HG03439 (cell line): ENCODE results near the gene AP1AR.
"Not testable (repeated sequence)": the region's sequence is repeated elsewhere in the genome, so short reads cannot be mapped to it uniquely, and the experiment has no call there.

Experiments used
- ATAC-seq: cut with Tn5 transposase; IDR thresholded peaks from one replicate; pipeline ENCODE4 v1.9.1; 2021; ENCODE audit warnings: mild to moderate bottlenecking, moderate library complexity; ENCODE audit not compliant: unreplicated experiment

The AP1AR gene

GRCh38 chr4:112231779-112232713 lies at the start of gene AP1AR:
AP1AR (plus strand) TSS chr4:112231787; CDS start chr4:112232092, 305 bp downstream.
- ATAC-seq = peak; percentile 74

DNA sequence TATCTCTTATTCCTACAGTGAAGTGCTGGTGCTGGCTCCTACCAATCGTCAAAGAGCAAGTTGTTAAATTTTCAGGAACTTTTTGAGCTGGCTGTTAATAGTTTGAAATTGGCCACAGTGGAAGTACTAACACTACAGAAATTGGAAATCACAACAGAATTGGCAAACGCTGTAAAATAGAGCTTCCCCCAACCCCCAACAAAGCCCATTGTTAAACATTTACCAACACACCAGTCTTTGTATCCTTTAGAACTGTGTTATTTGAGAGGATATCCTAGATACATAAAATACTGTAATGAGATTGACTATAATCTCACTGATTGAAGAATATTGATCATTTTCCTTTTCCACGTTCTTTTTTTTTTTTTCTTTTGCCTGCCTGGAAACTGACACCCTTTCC lies 49.0 kb upstream of the AP1AR start:
- ATAC-seq = no peak

GRCh38 chr4:112183252-112183651 lies 48.3 kb upstream of the AP1AR start:
- no peak for ATAC-seq

- ATAC-seq = no peak
Observed at GRCh38 chr4:112184438-112184837, 47.1 kb upstream of the AP1AR start.

DNA sequence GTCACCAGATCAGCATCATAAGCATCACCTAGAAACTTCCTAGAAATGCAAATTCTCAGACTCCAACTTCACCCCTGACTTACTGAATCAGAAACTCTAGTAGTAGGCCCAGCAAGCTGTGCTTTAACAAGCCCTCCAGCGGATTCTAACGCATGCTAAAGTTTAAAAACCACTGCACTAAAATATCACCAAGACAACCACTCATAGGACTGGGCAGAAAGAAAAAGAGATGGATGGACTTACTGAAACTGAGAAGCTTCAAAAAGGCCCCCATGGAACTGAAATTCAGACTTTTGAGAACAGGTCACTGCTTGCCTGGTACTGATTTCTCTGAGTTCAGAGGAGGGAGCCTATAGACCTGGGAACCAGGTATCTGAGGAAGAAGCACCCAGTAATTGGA lies 46.3 kb upstream of the AP1AR start:
- peak; percentile 75 for ATAC-seq

DNA sequence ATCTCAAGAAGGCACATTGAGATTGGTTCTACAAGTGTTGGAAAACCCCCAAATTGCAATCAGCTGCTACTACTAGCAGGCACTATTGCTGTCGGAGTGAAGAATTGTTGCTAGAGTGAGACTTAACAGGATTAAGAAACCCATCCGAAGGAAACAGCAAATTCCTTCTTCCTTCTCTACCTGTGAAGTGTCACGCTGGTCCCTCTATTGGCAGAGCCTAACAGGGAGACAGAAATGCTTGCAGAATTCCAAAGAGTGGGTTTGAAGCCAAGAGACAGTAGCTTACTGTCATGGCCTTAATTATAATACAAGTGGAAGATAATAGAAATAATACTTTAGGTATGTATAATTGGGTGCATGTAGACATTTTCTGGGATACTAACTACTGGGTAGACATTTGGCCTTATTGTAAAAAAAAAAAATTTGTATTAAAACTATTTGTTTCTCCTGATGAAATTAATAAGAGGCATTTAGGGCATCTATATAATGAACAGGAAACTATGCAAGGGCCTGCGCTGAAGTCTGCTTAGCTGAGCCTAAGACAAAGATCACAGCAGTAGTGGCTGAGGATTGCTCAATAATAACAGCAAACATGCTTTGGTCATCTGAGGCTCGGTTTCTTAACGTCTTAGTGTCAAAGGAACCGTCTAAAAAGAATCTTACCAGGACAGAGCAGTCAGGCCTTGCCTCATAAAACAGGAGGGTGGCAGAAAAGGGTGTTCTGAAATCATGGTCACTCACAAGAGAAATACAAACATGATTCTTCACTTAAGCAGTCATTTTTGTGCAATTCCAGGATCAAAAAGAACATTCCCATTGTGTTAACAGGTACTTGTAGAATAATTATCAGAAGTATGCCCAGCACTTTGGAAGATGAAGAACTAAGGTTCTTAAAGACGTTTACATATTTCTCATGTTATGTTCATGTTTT lies 45.6 kb upstream of the AP1AR start:
- ATAC-seq = no peak

GRCh38 chr4:112189754-112190153 lies 41.8 kb upstream of the AP1AR start:
- no peak for ATAC-seq

GRCh38 chr4:112190684-112191083 lies 40.9 kb upstream of the AP1AR start:
- ATAC-seq = no peak

GRCh38 chr4:112196461-112196860 lies 35.1 kb upstream of the AP1AR start:
- ATAC-seq = no peak

DNA sequence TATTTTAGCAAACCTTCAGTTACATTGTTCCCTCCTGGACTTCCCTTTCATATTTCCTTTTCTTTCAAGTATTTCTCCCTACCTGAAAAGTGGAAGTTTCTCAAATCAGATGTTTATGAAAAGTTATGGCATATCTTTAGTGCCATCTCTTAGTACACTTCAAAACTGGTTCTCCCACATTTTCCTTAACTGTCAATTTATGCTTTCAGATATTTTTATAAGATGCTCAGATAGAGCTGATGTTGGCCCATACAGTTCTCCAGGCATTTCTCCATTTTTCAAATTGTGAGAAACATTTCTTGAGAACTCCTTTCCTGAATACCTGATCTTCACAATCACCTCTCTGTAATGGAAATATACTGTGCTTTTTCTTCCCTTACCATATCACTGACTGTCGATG lies 32.5 kb upstream of the AP1AR start:
- ATAC-seq = peak; percentile 19

DNA sequence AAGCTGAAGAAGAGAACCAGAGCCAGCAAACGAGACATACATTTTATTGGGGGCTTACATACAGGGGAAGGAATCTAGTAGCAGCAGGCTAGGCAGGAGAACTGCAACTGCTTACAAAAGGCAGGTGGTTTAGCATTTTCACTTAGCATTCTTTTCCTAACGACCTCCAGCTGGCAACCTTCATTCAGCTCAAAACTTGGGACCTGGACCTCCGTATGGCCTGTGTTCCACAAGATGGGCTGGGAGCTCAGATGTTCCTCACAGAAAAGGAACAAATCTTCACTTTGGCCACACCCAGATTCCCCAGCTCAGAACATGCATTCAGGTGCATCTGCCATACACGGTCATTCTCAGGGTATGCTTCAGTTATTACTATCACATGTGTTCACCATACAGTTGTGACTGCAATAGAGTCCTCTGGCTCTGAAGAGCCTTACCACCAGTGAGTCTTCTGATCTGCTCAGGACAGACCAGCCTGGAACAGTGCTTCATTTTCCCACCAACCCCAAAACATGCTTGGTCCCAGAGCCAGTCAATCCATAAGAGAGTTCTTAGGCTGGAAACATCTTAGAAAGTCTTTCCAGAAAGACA lies 29.6 kb upstream of the AP1AR start:
- ATAC-seq = no peak

- ATAC-seq = no peak
Observed at GRCh38 chr4:112203593-112203992, 28.0 kb upstream of the AP1AR start.

- no peak for ATAC-seq
Observed at GRCh38 chr4:112206431-112206830, 25.2 kb upstream of the AP1AR start.

DNA sequence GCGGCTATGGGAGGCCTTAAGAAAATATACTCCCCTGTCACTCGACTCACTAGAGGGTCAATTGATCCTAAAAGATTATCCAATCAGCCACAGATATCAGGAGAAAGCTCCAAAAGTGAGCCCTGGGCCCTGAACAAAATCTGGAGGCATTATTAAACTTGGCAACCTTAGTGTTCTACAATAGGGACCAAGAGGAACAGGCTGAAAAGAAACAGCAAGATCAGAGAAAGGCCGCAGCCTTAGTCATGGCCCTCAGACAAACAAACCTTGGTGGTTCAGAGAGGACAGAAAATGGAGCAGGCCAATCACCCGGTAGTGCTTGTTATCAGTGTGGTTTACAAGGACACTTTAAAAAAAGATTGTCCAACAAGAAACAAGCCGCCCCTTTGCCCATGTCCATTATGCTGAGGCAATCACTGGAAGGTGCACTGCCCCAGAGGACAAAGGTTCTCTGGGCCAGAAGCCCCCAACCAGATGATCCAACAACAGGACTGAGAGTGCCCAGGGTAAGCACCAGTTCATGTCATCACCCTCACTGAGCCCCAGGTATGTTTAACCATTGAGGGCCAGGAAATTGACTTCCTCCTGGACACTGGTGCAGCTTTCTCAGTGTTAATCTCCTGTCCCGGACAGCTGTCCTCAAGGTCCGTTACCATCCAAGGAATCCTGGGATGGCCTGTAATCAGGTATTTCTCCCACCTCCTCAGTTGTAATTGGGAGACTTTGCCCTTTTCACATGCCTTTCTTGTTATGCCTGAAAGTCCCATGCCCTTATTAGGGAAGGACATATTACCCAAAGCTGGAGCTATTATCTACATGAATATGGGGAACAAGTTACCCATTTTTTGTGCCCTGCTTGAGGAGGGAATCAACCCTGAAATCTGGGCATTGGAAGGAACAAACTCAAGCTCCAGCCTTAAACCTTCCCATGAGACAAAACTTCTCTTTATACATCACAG lies 23.2 kb upstream of the AP1AR start:
- ATAC-seq = not testable (repeated sequence)

GRCh38 chr4:112210777-112211176 lies 20.8 kb upstream of the AP1AR start:
- no peak for ATAC-seq

DNA sequence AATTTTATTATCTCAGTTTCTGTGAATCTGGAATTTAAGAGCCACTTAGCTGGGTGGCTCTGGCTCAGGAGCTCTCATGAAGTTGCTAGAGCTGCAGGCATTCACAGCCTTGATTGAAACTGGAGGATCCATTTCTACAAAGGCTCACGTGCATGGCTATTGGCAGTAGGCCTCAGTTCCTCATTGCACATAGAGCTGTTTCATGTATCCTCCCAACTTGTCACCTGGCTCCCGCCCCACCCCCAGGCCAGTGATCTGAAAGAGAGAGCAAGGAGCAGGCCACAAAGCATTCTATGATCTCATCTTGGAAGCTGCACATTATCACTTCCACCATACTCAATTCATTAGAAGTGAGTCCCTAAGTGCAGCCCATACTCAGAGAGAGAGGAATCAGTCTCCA lies 18.5 kb upstream of the AP1AR start:
- no peak for ATAC-seq

- ATAC-seq = no peak
Observed at GRCh38 chr4:112213856-112214255, 17.7 kb upstream of the AP1AR start.

DNA sequence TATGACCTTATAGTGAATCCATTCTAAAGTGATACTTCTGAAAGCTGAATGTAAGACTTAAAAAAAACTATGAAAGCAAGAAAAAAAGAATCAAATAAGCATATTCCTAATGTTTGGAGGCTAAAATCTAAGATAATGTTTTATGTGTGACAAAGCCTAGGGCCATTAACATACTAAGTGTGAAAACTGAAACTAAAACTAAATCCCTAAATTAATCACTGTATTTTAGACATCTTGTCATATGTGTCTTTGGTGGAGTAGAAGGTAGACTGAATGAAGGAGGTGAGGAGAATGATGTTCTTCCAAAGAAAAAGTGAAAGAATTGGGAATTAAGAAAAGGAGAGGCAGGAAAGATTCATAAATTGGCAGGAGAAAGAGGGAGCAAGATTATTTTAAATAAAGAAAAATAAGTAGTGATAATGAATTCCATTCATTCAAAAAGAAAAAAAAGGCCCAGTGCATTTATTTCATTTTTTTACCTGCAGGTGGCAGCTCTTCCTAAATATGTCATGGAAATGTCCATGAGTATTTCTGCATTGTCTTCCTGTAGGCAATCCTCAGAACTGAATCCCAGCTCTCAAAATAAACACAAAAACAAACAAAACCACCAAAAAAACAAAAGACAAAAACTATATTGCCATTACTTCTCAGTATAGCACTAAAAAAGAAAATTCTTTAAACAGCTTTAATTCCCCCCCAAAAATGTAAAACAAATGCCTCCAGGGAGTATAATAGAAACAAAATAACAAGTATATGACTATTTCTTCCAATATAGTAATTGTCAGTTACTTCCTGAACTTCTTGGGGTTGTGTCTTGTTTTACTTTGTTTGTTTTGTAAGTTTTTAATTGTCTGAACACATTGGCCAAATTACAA lies 17.0 kb upstream of the AP1AR start:
- ATAC-seq = peak; percentile 58

DNA sequence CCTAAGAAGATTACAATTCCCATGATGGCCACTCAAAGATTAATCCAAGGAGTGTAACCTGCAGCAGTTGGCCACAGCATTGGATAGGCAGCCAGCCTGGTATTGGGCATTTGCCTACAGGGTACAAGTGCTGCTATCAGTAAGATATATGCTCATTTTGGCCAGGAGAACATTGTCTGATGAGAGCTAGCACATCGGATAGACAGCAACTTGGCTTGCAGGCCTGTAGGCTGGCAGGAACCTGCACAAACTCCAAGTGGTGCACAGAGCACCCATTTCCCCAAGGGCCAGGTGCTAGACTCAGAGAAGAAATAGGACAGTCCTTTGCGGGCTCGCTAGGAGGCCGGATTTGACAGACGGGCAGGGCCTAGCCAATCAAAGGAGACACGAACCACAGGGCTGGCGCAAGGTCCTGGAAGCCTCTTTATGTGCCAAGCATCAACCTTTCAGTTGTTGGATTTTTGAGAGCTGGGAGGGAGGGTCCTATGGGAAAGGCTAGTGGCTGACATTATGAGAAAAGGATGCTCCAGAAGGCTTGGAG lies 11.7 kb upstream of the AP1AR start:
- ATAC-seq = no peak
